DND-41 (cell line): ENCODE measurements around the gene LCE3A.
"Not testable (repeated sequence)": the region's sequence is repeated elsewhere in the genome, so short reads cannot be mapped to it uniquely, and the experiment has no call there.

Experiments used
- ATAC-seq: fragments of 200-7000 bp; cut with Tn5 transposase; 3 replicates; pipeline ENCODE4 v1.9.1; 2021; ENCODE audit warnings: low read depth; ENCODE audit not compliant: insufficient read depth
- DNase-seq: peaks from one replicate; pipeline ENCODE4 v3.0.0-alpha.2; 2020
- H2AFZ ChIP-seq: 2 replicates; pipeline ENCODE4 v1.6.0; 2012; ENCODE audit warnings: low read depth, low read length
- H3K27ac ChIP-seq: 2 replicates; pipeline ENCODE4 v1.5.1; 2012; ENCODE audit warnings: low read length, inconsistent platforms
- H3K27me3 ChIP-seq: fragments of 200-600 bp; sonication (generic); 2 replicates; pipeline ENCODE4 v1.6.0; 2012; ENCODE audit warnings: low read length, mild to moderate bottlenecking, inconsistent platforms; ENCODE audit not compliant: insufficient read depth, poor library complexity
- H3K36me3 ChIP-seq: 2 replicates; pipeline ENCODE4 v1.5.1; 2012; ENCODE audit warnings: low read length, inconsistent platforms; ENCODE audit not compliant: insufficient read depth
- H3K4me1 ChIP-seq: 2 replicates; pipeline ENCODE4 v1.5.1; 2012; ENCODE audit warnings: mild to moderate bottlenecking, low read length; ENCODE audit not compliant: insufficient read depth
- H3K4me2 ChIP-seq: 2 replicates; pipeline ENCODE4 v1.6.0; 2012; ENCODE audit warnings: mild to moderate bottlenecking, moderate library complexity, low read length, inconsistent platforms; ENCODE audit not compliant: insufficient read depth
- H3K4me3 ChIP-seq, 2 experiments: fragments of 200-600 bp in 1 of 2; shearing (Covaris generic) in 1 of 2; 2 replicates each; pipeline ENCODE4 v1.5.1; 2012 to 2016; ENCODE audit warnings: inconsistent platforms in 2 of 2, low read length in 2 of 2, mild to moderate bottlenecking in 2 of 2, low read depth in 1 of 2, moderate library complexity in 1 of 2
- H3K79me2 ChIP-seq: 2 replicates; pipeline ENCODE4 v1.6.0; 2012; ENCODE audit warnings: low read length, inconsistent platforms; ENCODE audit not compliant: insufficient read depth
- H3K9ac ChIP-seq: 2 replicates; pipeline ENCODE4 v1.6.0; 2012; ENCODE audit warnings: low read depth, mild to moderate bottlenecking, inconsistent platforms, low read length, moderate library complexity
- H3K9me3 ChIP-seq: 2 replicates; pipeline ENCODE4 v1.5.1; 2012; ENCODE audit warnings: low read length, moderate library complexity, mild to moderate bottlenecking, inconsistent platforms; ENCODE audit not compliant: insufficient read depth, severe bottlenecking
- H4K20me1 ChIP-seq: 2 replicates; pipeline ENCODE4 v1.6.0; 2012; ENCODE audit warnings: low read length; ENCODE audit not compliant: insufficient read depth
- CTCF ChIP-seq: IDR thresholded peaks from 2 replicates; pipeline ENCODE4 v1.5.1; 2012; ENCODE audit warnings: borderline replicate concordance, low read length, moderate library complexity, mild to moderate bottlenecking; ENCODE audit not compliant: poor library complexity, severe bottlenecking; ENCODE audit errors: extremely low read depth
- EZH2 ChIP-seq: IDR thresholded peaks from 3 replicates; pipeline ENCODE4 v1.6.1; 2012; ENCODE audit warnings: borderline replicate concordance, low read depth, mild to moderate bottlenecking, moderate library complexity, low read length, inconsistent platforms; ENCODE audit not compliant: severe bottlenecking

LCE3A gene

GRCh38 chr1:152585586-152585985 is 37.3 kb downstream of the LCE3A start:
- Histone ChIP-seq H3K27ac (no peak overlapping the region), H3K9me3 (no peaks in the 10 kb centered on the region), H3K4me3 (no peak overlapping the region), H3K79me2 (no peaks in the 10 kb centered on the region), H4K20me1 (no peaks in the 10 kb centered on the region), H3K4me1 (no peaks in the 10 kb centered on the region), H3K9ac (no peak overlapping the region), H3K36me3 (no peaks in the 10 kb centered on the region), H2AFZ (no peak overlapping the region), H3K27me3 (no peaks in the 10 kb centered on the region), H3K4me2 (no peak overlapping the region)
- no peak for DNase-seq
- no peak for TF ChIP-seq EZH2
- TF ChIP-seq CTCF, result no peak
- no peak for ATAC-seq

- H3K9me3 ChIP-seq, result no peaks in the 10 kb centered on the region
Observed at GRCh38 chr1:152582647-152583046, 40.3 kb downstream of the LCE3A start.

GRCh38 chr1:152580433-152580832 is 42.5 kb downstream of the LCE3A start, which contains the start of gene LCE3D:
LCE3D (minus strand) TSS chr1:152580516; CDS start chr1:152579936, 580 bp downstream.
- no peak within 1 kb of the TSS for H3K4me3 ChIP-seq
- peaks cover 9% of the 10 kb centered on the region for H3K27me3 ChIP-seq
- H2AFZ ChIP-seq, result no peak within 1 kb of the TSS
- H3K4me2 ChIP-seq, result no peak within 1 kb of the TSS
- no peak within 1 kb of the TSS for H3K27ac ChIP-seq
- no peaks in the 10 kb centered on the region for H3K36me3 ChIP-seq
- no peaks in the 10 kb centered on the region for H3K4me1 ChIP-seq
- no peaks in the 10 kb centered on the region for H4K20me1 ChIP-seq
- no peaks in the 10 kb centered on the region for H3K9me3 ChIP-seq
- DNase-seq (no peak), ATAC-seq (no peak)
- H3K79me2 ChIP-seq, result no peaks in the 10 kb centered on the region
- no peak within 1 kb of the TSS for H3K9ac ChIP-seq
- no peak for TF ChIP-seq CTCF
- no peak for TF ChIP-seq EZH2

More at GRCh38 chr1:152582647-152583046, 40.3 kb downstream of the LCE3A start:
- DNase-seq (no peak), ATAC-seq (no peak)
- Histone ChIP-seq H2AFZ (no peak overlapping the region), H3K27ac (no peak overlapping the region), H4K20me1 (no peaks in the 10 kb centered on the region), H3K4me1 (no peaks in the 10 kb centered on the region), H3K4me2 (no peak overlapping the region), H3K4me3 (no peak overlapping the region), H3K79me2 (no peaks in the 10 kb centered on the region), H3K9ac (no peak overlapping the region), H3K36me3 (no peaks in the 10 kb centered on the region), H3K27me3 (peaks cover 6% of the 10 kb centered on the region)
- TF ChIP-seq CTCF (no peak), EZH2 (no peak)

GRCh38 chr1:152579526-152579925 is 43.4 kb downstream of the LCE3A start:
- not testable (repeated sequence) for H3K36me3 ChIP-seq, H3K27ac ChIP-seq, H3K27me3 ChIP-seq, H3K9me3 ChIP-seq, ATAC-seq, DNase-seq, H3K4me1 ChIP-seq, H4K20me1 ChIP-seq, H3K4me2 ChIP-seq, H2AFZ ChIP-seq, H3K79me2 ChIP-seq, H3K9ac ChIP-seq, H3K4me3 ChIP-seq
